ENCODE results near the gene SPSB3.

Gene SPSB3

DNA sequence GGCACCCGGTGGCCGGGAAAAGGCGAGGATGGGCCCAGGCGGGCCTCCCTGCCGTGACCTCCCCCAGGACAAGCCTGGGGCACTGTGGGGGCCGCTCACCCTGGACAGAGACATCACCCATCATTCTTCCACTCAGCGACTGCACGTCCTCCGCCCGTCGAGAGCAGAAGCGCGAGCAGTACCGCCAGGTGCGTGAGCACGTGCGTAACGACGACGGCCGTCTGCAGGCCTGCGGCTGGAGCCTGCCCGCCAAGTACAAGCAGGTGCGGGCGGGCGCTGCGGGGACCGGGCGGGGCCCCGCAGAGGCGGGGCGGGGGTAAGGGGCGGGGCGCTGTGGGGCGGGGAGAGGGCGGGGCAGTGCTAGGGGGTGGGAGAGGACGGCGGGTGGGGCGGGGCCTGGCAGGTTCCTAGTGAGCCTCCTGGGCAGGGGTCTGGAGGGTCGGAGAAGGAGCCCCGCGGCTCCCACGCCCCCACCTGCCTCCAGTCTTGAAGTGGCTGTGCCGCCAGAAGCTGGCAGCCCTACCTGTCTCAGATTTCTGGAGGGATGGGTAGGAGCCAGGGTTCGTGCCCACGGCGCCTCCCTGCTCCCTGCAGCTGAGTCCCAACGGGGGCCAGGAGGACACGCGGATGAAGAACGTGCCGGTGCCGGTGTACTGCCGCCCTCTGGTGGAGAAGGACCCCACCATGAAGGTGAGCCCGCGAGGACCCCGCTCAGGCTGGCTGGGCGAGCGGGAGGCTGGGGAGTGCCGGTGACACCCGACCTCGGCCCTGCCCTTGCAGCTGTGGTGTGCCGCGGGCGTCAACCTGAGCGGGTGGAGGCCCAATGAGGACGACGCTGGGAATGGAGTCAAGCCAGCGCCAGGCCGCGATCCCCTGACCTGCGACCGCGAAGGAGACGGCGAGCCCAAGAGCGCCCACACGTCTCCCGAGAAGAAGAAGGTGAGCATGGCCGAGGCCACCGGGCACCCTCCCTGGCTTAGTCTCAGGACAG, 18.6 kb downstream of the SPSB3 start:
- no peak for DNase-seq (ENCODE audit: low spot score)

DNA sequence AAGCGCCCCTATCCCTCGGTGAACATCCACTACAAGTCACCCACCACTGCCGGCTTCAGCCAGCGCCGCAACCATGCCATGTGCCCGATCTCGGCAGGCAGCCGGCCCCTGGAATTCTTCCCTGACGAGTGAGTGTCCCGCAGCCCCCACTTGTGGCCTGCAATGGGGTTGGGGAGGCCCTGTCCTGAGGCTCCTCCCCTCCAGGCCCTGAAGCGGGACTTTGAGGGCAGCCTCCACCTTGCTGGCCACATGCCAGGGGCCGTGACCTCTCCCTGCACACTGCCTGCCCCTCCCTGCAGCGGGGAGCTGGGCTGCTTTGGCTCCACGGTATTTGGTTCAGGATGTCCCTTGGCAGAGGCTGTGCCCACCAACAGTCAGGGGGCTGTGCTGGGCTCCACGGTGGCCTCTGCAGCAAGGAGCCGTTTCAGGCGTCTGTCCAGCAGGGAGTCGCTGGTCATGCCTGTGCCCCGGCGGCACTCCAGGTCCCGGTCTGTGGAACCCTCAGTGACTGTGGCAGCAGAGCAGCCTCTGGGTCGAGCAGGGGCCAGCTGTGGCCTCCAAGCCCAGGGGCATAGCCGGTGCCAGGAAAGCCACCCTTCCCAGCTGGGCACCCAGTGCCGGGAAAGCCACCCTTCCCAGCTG, 19.4 kb downstream of the SPSB3 start:
- no peak for DNase-seq (ENCODE audit: low spot score)

DNA sequence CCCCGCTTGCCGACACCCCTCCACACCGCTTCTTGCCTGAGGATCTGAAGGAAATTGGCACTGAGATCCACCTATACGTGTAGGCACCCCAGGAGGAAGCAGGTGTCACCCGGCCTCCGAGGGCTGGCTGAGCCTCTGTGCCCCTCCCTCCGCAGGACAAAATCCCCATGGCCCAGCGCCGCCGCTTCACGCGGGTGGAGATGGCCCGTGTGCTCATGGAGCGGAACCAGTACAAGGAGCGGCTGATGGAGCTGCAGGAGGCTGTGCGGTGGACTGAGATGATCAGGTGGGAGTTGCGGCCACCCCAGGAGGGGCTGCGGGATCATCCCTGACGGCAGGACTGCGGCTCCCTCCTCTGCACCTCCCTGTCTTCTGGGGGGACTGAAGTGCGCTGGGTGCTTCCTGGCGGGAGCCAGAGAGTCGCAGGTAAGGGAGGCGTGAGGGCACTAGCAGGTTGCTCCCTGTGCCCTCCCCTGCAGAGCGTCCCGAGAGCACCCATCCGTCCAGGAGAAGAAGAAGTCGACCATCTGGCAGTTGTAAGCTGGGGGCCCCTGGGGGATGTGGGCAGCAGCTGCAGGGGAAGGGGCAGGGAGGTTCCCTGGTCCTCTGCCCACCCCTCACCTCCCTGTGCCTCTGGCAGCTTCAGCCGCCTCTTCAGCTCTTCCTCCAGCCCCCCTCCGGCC, 20.0 kb downstream of the SPSB3 start:
- no peak for DNase-seq (ENCODE audit: low spot score)

DNA sequence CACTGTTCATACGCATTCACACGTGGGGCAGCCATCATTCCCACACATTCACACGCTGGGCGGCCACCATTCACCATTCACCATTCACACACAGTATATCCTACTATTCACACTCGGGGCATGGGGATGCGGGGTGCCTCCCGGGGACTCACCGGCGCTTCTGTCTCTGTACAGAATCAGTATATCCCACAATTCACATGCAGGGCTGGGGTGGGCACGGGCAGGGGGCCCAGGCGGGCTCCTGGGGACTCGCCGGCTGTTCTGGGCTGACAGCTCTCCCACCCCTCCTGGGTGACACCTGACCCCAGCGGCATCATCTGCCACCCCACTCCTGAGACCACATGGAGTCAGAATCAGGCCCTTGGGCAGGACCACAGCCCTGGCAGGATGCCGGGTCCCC, 20.6 kb downstream of the SPSB3 start:
- DNase-seq (ENCODE audit: low spot score), result no peak

DNA sequence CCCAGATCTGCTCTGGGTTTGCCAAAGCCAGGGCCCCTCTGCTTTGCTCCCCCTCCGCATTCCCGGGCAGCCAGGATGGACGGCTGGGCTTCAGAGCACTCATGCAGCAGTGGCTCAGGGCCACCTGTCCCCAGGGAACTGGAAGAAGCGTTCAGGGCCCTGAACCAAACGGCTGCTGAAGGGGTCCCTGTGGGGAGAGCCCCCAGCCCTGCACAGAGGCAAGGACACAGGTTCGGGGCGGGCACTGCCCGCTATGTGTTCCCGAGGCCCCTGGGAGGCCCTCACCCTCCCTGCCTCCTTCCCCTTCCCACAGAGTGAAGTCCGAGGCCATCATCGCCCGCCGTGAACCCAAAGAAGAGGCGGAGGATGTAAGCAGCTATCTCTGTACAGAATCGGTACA, 21.5 kb downstream of the SPSB3 start:
- no peak for DNase-seq (ENCODE audit: low spot score)

DNA sequence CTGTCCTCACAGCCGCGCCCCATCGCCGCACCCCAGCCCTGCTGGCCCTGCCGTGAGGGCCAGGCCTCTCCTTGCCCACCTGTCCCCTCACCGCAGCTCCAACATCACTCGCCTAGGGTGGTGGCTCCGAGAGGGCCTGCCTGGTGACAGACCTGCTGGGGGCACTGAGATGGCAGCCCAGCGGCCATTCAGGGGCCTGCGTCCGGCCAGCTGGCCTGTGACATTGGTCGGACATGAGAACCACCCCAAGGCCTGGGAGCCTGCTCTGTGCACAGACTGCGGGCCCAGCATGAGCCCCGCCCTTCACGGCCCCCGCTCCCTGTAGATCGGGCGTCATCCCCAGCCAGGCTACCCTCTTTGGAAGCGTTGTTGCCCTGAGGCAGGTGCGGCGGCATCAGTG, 22.9 kb downstream of the SPSB3 start:
- no peak for DNase-seq (ENCODE audit: low spot score)

DNA sequence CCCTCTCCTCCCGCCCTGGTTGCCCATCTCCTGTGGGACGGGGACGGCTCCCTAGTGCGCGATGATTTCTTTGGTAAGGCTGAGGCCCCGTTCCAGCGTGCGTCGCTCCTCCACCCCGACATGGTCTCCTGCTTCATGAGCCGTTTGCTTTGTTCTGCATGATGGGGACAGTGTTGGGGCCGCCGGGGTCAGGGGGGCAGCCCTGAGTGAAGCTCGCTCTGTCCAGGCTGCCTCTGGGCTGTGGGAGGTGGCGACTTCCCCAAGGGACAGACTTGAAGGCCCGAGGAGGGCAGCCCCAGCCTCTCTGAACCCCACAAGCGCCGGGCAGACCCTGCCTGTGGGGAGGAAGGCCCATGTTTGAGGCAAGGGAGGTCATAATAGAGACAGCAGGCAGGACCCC, 23.4 kb downstream of the SPSB3 start:
- no peak for DNase-seq (ENCODE audit: low spot score)

DNA sequence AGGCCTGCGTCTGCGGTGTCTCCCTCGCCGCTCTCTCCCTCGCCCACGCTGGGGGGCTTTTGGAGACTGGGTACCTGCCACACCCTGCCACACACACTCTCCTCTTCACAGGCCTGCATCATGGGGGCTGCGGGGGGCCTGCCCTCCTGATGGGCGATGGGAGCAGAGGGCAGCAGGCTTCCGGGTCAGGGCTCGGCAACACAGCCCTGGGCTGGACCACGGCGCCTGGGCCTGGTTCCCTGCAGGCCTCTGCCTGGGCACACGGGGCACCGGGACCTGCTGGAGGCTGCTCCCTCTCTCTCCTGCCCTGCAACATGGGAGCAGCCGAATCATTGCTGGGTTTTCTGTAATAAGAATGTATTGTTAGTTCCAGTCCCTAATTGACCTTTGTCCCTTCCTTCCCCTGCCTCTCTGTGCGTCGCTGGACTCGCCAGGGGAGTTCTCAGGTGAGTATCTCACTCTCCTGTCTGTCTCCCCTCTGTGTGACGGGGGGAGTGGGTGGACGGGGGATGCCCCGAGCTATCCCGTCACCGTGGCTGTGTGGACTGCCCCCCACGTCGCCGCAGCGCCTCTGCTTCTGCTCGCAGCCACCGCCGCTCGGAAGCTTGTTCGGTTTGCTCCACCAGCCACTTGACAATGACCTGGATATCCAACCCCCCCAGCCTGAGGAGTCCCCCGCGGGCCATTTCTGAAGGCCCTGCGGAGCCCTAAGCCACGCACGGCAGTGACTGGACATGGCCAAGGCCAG, 24.5 kb downstream of the SPSB3 start:
- no peak for DNase-seq (ENCODE audit: low spot score)

DNA sequence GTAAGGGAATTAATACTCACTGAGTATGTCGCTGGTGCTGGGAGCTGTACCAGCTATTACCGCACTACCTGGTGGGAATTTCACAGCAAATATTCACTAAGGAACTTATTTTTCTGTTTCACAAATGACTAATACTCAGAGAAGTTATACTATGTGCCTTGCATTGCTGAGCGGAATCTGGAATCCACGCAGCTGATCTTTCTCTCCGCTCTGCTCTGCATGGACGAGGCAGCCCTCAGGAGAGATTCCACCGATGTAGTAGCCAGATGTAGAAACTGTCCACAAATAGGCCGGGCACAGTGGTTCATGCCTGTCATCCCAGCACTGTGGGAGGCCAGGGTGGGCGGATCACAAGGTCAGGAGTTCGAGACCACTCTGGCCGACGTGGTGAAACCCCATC, 28.2 kb downstream of the SPSB3 start:
- no peak for DNase-seq (ENCODE audit: low spot score)

DNA sequence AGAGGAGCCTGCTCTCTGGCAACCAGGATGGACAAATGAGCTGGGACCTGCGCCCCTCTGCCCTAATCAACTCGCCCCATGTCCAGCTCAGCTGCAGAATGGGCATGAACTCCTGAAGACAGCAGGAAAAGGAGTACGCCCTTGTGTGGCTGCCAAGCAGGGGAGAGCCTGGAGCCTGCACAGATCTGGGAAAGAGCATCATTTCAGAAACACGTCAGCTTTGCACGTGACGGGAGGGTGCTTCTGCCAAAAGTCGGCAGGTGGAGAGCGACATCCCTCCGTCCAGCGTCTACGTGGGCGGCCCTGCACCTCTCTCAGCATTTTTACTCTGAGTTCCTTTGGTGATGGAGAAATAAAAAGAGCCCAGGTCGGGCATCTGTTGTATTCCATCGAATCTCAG, 29.5 kb downstream of the SPSB3 start:
- no peak for DNase-seq (ENCODE audit: low spot score)

DNA sequence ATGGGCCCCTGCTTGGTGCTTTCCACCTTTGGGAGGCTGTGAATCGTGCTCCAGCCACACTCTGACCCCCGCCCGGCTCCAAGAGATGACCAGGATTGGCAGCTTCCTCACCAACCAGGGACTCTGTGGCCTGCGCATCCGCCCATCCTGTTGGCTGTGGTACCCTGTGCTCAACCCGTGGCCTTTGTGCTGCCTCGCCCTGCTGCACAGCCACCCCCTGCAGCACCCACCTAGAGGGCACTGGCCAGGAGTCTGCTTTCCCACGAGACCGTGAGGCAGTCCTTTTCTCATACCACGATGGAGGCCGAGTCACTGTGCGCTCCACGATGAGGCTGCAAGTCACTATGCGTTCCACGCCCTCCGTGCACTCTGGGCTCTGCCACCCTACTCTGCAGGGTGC, 30.4 kb downstream of the SPSB3 start:
- no peak for DNase-seq (ENCODE audit: low spot score)

DNA sequence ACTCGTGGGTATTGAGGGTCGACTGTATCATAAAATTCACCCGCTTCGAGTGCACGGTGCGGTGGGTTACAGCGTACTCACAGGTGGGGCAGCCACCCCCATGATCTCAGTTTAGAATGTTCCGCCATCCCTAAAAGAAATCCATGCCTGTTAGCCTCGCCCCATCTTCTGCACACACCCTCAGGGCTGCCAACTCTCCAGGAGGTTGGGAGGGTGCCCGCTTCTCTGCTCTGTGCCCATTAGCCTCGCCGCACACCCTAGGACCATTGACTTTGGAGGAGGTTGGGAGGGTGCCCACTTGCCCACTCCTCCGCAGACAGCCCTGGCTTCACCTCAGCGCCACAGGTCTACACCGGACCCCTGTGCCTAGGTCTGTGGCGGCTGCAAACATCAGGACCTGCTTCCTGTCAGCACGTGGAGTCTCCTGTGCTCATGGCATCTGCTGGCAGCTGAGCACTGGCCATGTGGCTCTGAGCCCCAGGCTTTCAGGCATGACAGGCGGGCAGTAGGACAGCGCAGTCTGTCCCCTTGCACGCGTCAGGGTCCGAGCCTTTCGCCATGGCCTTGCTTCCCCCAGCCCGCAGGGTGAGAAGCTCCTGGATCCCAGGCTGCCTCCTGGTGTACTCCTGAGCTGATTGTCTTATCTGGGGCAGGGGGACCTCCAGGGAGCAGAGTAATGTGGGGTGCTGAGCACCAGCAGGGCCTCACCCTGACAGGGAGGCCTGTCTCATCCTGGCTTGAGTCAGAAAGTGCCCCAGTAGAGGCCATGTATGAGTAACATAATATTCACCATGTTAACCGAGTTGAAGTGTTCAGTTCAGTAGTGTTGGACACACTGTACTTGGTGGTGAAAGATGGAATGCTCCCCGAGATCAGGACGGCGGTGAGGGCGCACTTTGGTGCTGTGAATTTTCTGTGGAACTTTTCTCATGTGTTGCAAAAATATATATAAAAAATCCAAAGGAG, 32.9 kb downstream of the SPSB3 start:
- no peak for DNase-seq (ENCODE audit: low spot score)

DNA sequence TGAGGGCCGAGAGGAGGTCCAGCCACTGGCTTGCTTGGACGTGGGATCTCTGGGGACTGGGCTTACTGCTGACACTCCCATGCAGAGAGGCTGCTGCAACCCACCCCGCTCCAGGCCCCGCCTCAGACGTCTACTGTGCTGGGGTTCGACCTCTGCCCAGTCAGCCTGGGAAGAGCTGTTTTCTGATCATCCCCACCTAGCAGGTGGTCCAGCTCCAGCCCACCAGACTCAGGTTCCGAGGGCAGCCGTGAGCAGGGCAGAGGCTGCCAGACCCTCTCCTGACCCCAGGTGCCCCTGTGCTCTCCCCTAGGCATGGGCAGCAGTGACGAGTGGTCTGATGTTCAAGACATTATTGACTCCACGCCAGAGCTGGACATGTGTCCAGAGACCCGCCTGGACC, 34.4 kb downstream of the SPSB3 start:
- no peak for DNase-seq (ENCODE audit: low spot score)

DNA sequence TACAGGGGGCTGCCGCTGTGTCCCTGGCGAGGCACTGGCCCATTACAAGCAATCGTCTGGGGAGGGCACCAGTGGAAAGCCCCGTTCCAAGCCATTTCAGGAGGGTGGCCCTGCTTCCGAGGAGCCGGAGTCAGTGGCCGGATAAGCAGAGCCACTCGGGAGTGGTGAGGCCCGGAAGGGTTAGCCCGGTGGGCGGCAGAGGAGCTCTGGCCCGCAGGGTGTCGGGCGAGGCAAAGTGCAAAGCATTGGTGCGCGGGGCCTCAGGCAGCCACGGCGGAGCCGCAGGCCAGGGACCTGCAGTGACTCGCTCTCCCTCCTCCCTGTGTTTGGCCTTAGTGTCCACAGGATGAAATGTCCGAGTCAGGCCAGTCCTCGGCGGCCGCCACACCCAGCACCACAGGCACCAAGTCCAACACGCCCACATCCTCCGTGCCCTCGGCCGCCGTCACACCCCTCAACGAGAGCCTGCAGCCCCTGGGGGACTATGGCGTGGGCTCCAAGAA, 35.6 kb downstream of the SPSB3 start:
- DNase-seq (ENCODE audit: low spot score), result no peak

DNA sequence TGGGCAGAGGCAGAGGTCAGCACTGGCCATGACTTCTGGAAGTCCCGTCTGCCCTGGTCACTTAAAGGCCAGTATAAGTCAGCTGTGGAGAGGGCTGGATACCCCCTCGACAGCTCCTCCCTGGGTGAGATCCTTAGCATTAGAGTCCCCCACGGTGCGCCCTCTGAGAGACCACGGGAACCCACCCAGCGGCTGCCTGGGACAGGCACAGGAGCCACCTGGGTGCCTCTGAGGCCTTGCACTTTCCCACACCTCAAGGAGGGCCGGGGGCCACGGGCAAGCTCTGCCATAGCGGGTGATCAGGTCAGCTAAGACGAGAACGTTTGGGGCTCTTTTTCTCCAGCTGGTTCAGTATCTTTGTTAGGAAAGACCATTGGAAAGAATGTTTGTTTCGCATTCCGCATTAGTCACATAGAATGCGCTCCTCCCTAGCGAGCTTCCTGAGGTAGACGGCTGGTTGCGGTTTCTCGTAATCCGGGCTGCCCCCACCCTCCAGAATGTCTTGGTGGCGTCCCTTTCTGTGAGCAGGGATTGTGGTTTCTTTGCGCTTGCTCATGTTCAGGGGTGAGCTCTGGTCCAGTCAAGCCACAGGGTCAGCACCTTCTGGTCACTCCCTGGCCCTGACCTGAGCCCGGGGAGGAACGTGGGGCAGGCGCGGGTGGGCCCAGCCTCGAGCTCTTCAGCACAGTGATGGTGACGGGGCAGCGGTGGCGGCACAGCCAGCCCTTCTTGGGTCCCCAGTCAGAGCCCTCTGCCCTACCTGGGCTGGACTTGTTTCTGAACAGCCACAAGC, 36.3 kb downstream of the SPSB3 start:
- no peak for DNase-seq (ENCODE audit: low spot score)

DNA sequence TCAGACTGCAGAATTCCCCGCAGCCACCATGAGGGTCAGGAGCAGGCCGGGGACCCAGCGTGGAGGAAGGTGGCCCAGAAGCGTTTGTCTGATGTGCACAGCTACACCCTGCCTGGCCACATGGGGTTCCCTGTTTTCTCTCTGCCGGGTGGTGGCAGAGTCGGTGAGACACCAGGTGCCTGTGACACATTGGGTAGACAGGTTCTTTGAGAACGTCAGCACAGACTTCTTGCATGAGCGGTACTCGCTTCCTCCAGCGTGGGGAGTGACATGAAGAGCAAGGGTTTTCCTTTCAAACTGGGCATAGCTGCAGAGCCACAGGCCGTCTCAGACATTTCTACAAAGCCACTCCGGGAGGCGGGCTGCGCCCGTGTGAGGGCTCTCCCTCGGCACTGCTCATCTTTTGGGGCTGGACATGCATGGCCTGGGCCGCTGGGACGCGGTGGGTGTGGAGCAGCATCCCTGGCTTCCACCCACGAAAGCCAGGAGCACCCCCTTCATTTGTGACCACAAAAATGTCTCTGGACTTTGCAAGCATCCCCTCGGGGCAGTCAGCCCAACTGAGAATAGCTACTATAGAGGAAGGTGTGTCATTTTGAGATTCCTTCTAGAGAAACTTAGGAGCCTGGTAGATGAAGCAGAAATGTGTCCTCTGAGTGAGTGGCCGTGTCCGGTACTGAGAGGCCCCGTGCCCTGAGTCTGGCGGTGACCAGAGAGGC, 37.0 kb downstream of the SPSB3 start:
- no peak for DNase-seq (ENCODE audit: low spot score)

DNA sequence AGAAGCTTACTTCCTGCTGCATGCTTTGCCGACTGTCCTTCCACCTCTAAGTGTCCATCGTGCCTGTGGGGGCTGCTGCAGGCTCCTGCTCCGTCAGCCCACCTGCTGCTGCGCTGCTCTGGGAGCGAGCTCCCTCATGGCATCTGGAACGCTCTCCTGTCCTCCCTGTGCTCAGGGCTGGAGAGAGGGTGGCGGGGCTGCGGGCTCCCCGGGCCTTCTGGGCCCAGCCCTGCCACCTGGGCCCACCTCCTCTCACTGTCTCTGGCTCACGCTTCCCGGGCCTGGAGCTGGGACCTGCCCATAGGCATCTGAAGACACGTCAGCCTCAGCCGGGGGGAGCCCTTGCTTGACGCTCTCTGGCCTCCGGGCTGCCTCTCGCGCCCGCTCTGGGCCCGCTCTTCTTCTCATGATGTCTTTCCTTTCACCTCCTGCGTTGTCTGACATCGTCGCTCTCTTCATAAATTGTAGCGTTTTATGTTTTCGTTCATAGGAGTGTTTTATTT, 38.0 kb downstream of the SPSB3 start:
- DNase-seq (ENCODE audit: low spot score), result no peak

DNA sequence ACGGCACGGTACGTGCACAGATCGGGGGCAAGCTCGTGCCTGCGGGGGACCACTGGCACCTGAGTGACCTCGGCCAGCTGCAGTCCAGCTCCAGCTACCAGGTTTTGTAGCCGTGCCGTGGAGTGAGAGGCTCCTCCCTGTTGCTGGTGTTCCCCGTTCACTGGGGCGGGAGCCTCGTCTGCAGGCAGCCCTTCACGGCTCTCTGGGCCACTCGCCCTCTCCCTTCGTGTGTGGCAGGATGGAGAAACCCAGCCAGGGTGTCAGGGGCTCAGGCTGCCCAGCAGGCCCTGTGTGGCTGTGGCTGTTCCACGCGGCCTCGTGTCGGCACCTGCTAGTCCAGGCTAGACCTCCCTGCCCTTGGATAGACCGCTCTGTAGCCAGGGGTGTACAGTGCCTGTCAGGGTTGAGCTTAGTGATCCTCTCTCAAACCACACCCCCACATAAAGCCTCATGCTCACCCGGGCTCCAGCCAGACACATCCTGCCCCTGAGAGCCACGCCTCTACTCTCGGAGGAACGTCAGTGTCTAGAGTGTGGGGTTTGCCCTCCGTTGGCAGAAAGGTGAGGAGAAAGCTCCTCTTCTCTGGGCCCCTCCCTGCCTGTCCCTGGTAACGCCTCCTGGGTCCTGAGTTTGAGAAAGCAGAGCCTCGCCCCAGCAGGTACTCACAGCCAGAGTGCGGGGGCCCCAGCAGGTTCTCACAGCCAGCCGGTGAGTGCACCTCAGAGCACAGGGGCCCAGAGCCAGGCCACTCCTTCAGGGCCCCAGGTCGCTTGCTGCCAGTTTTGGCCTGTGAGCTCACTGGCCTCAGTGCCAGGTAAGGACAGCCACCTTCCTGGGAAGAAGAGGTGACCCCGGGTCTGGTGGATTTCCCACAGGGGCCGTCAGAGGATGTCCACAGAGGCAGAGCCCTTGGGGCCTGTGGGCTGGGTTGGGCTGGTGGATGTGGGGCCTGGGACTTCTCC, 38.7 kb downstream of the SPSB3 start:
- DNase-seq (ENCODE audit: low spot score), result no peak

Measured in CD4-positive, alpha-beta T cell treated with Interleukin-2 at 100 ng/mL for 4 hours (primary cell).